H1 (cell line): Measurements from ENCODE around the gene PPY. TPM values are rescaled to one million over a fixed set of nuclear protein-coding genes. Genes with fewer than 3 reads are reported as not detected.

Experiments used
- CTCF ChIA-PET: fragments of 300-600 bp; sonication (Branson Sonifier 250); formaldehyde crosslinking; loops from one replicate; lab custom pipeline; 2021; ENCODE audit not compliant: partially characterized antibody; lab: Charles Lee
- POLR2A ChIA-PET: fragments of 300-600 bp; sonication (Branson Sonifier 250); formaldehyde crosslinking; loops from one replicate; lab custom pipeline; 2021; ENCODE audit warnings: inconsistent platforms; ENCODE audit not compliant: partially characterized antibody; lab: Charles Lee
- DNase-seq, 2 experiments: peaks; one replicate each; pipeline versions ENCODE4 v3.0.0 to v3.0.0-alpha.2; 2010 to 2022; ENCODE audit warnings: low spot score in 2 of 2, low read depth in 1 of 2, mixed read lengths in 1 of 2
- FAIRE-seq: peaks from 2 replicates; lab custom pipeline; 2011; peaks lifted over from hg19 to GRCh38; lab: Jason Lieb, UNC
- H2AFZ ChIP-seq: 2 replicates; pipeline ENCODE4 v1.8.1; 2012; ENCODE audit warnings: low read length, inconsistent platforms
- H2AK5ac ChIP-seq: 2 replicates; pipeline ENCODE4 v1.6.1; 2013; ENCODE audit warnings: low read depth, low read length
- H2BK120ac ChIP-seq: replicated peaks from 2 replicates; pipeline ENCODE3; 2013; ENCODE audit warnings: low read depth, low read length, inconsistent platforms
- H2BK12ac ChIP-seq: 2 replicates; pipeline ENCODE4 v1.6.1; 2013; ENCODE audit warnings: low read depth, low read length
- H2BK15ac ChIP-seq: 2 replicates; pipeline ENCODE4 v1.6.1; 2013; ENCODE audit warnings: low read length
- H2BK20ac ChIP-seq: 2 replicates; pipeline ENCODE4 v1.6.1; 2013; ENCODE audit warnings: low read length
- H2BK5ac ChIP-seq: 2 replicates; pipeline ENCODE4 v1.6.1; 2013; ENCODE audit warnings: low read depth, low read length
- H3K14ac ChIP-seq: 2 replicates; pipeline ENCODE4 v1.6.1; 2013; ENCODE audit warnings: inconsistent platforms; ENCODE audit not compliant: insufficient read length
- H3K18ac ChIP-seq: 2 replicates; pipeline ENCODE4 v1.6.1; 2013; ENCODE audit warnings: low read length; ENCODE audit errors: extremely low read depth
- H3K23ac ChIP-seq: 2 replicates; pipeline ENCODE4 v1.6.1; 2013; ENCODE audit warnings: inconsistent platforms; ENCODE audit not compliant: insufficient read length
- H3K23me2 ChIP-seq: 2 replicates; pipeline ENCODE4 v1.6.1; 2013; ENCODE audit warnings: low read depth, low read length
- H3K27ac ChIP-seq: 2 replicates; pipeline ENCODE4 v1.6.1; 2011; ENCODE audit warnings: low read depth, low read length, inconsistent platforms
- H3K27me3 ChIP-seq, 4 experiments: replicated peaks in 1 of 4; 1 replicate in 1 of 4; 2 replicates in 3 of 4; pipeline versions ENCODE4 v1.6.1 to v1.8.1; 2011 to 2013; ENCODE audit warnings: low read length in 3 of 4, mild to moderate bottlenecking in 3 of 4, inconsistent platforms in 2 of 4, mixed read lengths in 2 of 4, moderate library complexity in 1 of 4; ENCODE audit not compliant: control insufficient read depth in 3 of 4, insufficient read depth in 3 of 4; ENCODE audit errors: extremely low read depth in 1 of 4
- H3K36me3 ChIP-seq, 4 experiments: 2 replicates each; pipeline versions ENCODE4 v1.6.1 to v1.8.1; 2011 to 2013; ENCODE audit warnings: mild to moderate bottlenecking in 4 of 4, low read length in 3 of 4, moderate library complexity in 2 of 4, control low read depth in 1 of 4, inconsistent platforms in 1 of 4; ENCODE audit not compliant: insufficient read depth in 4 of 4, control insufficient read depth in 2 of 4
- H3K4ac ChIP-seq: replicated peaks from 2 replicates; pipeline ENCODE3; 2013; ENCODE audit warnings: low read length, low read depth, mixed read lengths, inconsistent platforms; ENCODE audit not compliant: insufficient read length
- H3K4me1 ChIP-seq, 4 experiments: replicated peaks in 1 of 4; 1 replicate in 1 of 4; 2 replicates in 3 of 4; pipeline versions ENCODE4 v1.6.1 to v1.8.1; 2011 to 2013; ENCODE audit warnings: low read length in 3 of 4, inconsistent platforms in 2 of 4, mixed read lengths in 1 of 4; ENCODE audit not compliant: insufficient read depth in 4 of 4, control insufficient read depth in 3 of 4
- H3K4me2 ChIP-seq, 2 experiments: 2 replicates each; pipeline versions ENCODE4 v1.6.1 to v1.8.1; 2011 to 2013; ENCODE audit warnings: low read depth in 2 of 2, low read length in 2 of 2, control low read depth in 1 of 2, inconsistent platforms in 1 of 2, mild to moderate bottlenecking in 1 of 2; ENCODE audit not compliant: insufficient read depth in 1 of 2
- H3K4me3 ChIP-seq, 4 experiments: fragments of 200-600, 300-600 bp in 1 of 4; sonication (generic), shearing (Covaris generic), sonication (Bioruptor Twin) in 1 of 4; 2 replicates each; pipeline versions ENCODE4 v1.5.1 to v1.8.1; 2011 to 2016; ENCODE audit warnings: low read length in 4 of 4, low read depth in 3 of 4, control low read depth in 2 of 4, inconsistent platforms in 2 of 4, mild to moderate bottlenecking in 2 of 4, mixed read lengths in 1 of 4, moderate library complexity in 1 of 4; ENCODE audit not compliant: insufficient read depth in 2 of 4; ENCODE audit errors: extremely low read depth in 1 of 4
- H3K56ac ChIP-seq: replicated peaks from 2 replicates; pipeline ENCODE3; 2013; ENCODE audit warnings: low read depth, mild to moderate bottlenecking, mixed read lengths, low read length, inconsistent platforms; ENCODE audit not compliant: insufficient read length
- H3K79me1 ChIP-seq: 2 replicates; pipeline ENCODE4 v1.6.1; 2013; ENCODE audit warnings: low read depth, low read length, control low read depth
- H3K79me2 ChIP-seq, 2 experiments: 2 replicates each; pipeline versions ENCODE4 v1.6.1 to v1.8.1; 2012 to 2013; ENCODE audit warnings: low read length in 2 of 2, mild to moderate bottlenecking in 2 of 2, inconsistent platforms in 1 of 2; ENCODE audit not compliant: insufficient read depth in 2 of 2, control insufficient read depth in 1 of 2
- H3K9ac ChIP-seq, 4 experiments: replicated peaks in 1 of 4; 1 replicate in 1 of 4; 2 replicates in 3 of 4; pipeline versions ENCODE4 v1.6.1 to v1.8.1; 2011 to 2013; ENCODE audit warnings: low read depth in 3 of 4, low read length in 3 of 4, control low read depth in 2 of 4, mild to moderate bottlenecking in 2 of 4, moderate library complexity in 2 of 4, inconsistent platforms in 1 of 4; ENCODE audit errors: extremely low read depth in 1 of 4
- H3K9me3 ChIP-seq, 2 experiments: 2 replicates each; pipeline versions ENCODE4 v1.6.1 to v1.8.1; 2012 to 2013; ENCODE audit warnings: mild to moderate bottlenecking in 2 of 2, moderate library complexity in 2 of 2, control low read depth in 1 of 2, inconsistent platforms in 1 of 2, low read depth in 1 of 2, low read length in 1 of 2, mixed read lengths in 1 of 2; ENCODE audit not compliant: insufficient read depth in 2 of 2
- H4K20me1 ChIP-seq, 2 experiments: replicated peaks in 1 of 2; 2 replicates each; pipeline versions ENCODE3 to v1.8.1; 2011 to 2013; ENCODE audit warnings: inconsistent platforms in 2 of 2, low read length in 2 of 2, mild to moderate bottlenecking in 1 of 2; ENCODE audit not compliant: insufficient read depth in 2 of 2, control insufficient read depth in 1 of 2
- H4K5ac ChIP-seq: 2 replicates; pipeline ENCODE4 v1.6.1; 2013; ENCODE audit warnings: low read length, low read depth, mixed read lengths, inconsistent platforms; ENCODE audit not compliant: insufficient read length
- H4K8ac ChIP-seq: 2 replicates; pipeline ENCODE4 v1.8.0; 2013; ENCODE audit warnings: mild to moderate bottlenecking, moderate library complexity, low read length, inconsistent platforms; ENCODE audit not compliant: insufficient read depth; ENCODE audit errors: extremely low read depth
- H4K91ac ChIP-seq: replicated peaks from 2 replicates; pipeline ENCODE3; 2013; ENCODE audit warnings: low read length, mixed read lengths, inconsistent platforms; ENCODE audit not compliant: insufficient read length
- NANOG ChIP-seq: IDR thresholded peaks from 2 replicates; pipeline ENCODE4 v1.6.1; 2011; ENCODE audit warnings: low read length, low read depth, mild to moderate bottlenecking, inconsistent platforms; ENCODE audit not compliant: insufficient read depth, poor library complexity, severe bottlenecking
- SRF ChIP-seq: IDR thresholded peaks from 2 replicates; pipeline ENCODE4 v1.6.1; 2011; ENCODE audit warnings: mild to moderate bottlenecking, low read depth, low read length, moderate library complexity
- WGBS, 2 experiments: shearing (Covaris generic) in 1 of 2; methylation state at CpG; one replicate each; pipeline versions ENCODE4 v1.1.6 to v1.1.7; 2013 to 2015; ENCODE audit warnings: low lambda C conversion rate in 2 of 2, mixed read lengths in 2 of 2, inconsistent platforms in 1 of 2, low coverage in 1 of 2, missing lambda C conversion rate in 1 of 2; ENCODE audit not compliant: insufficient replicate concordance in 2 of 2, insufficient coverage in 1 of 2, insufficient read length in 1 of 2; ENCODE audit errors: extremely low coverage in 1 of 2, missing lambda C conversion rate in 1 of 2; 5-methylcytosine and 5-hydroxymethylcytosine counted together
- polyA plus RNA-seq, 7 experiments: library from polyadenylated mRNA; depleted of rRNA in 3 of 7; stranded (reverse) in 5 of 7; unstranded in 2 of 7; fragments of >200 nt in 5 of 7; fragments of 200-250 nt in 2 of 7; gene quantifications; 1 replicate in 5 of 7; 2 replicates in 1 of 7; 4 replicates in 1 of 7; pipeline versions ENCODE4 v1.2.1 to v1.2.3, GENCODE V29; 2011 to 2013; ENCODE audit warnings: missing spikeins in 2 of 7, mixed read lengths in 2 of 7
- total RNA-seq: library from RNA; stranded (reverse); fragmentation: NEBNext Ultra II Directional; extraction: Animal tissue kit (Norgen Biotek cat#: 25700); gene quantifications from 2 replicates; pipeline ENCODE4 v1.2.1, GENCODE V29; 2021

The PPY gene
- total and polyA plus RNA-seq, 2 of the 8 experiments (the other 6 are each of a cell fraction or from before 2014, with no cell fraction given) = 0.26 TPM; not detected in 1

GRCh38 chr17:43962479-43962878 lies 20.2 kb upstream of the PPY start:
- CTCF ChIA-PET = interaction anchor here (1.2 to 4.5 kb wide), 6 partner anchors 9 to 22 kb away, joined by 3 to 26 read pairs (median 5); no protein-coding TSS in a partner anchor
- TF ChIP-seq SRF = no peak
- TF ChIP-seq NANOG = no peak

More at GRCh38 chr17:43962479-43962878, 20.2 kb upstream of the PPY start:
- no peak overlapping the region for H2AFZ ChIP-seq
- H3K18ac ChIP-seq = no peak overlapping the region
- 78% methylated on average over 7 of the region's 7 CpGs; no CpG with 5 or more reads in 1 of the 2 experiments for WGBS, 2 experiments
- no peak overlapping the region for H2BK12ac ChIP-seq
- H4K8ac ChIP-seq = no peak overlapping the region
- H3K23ac ChIP-seq = no peak overlapping the region
- H3K27me3 ChIP-seq = no peaks in the 10 kb centered on the region
- POLR2A ChIA-PET = no interaction called here
- H4K20me1 ChIP-seq = no peaks in the 10 kb centered on the region
- H3K79me1 ChIP-seq = no peaks in the 10 kb centered on the region
- no peak overlapping the region for H2BK15ac ChIP-seq
- no peak overlapping the region for H4K5ac ChIP-seq
- no peak overlapping the region for H3K14ac ChIP-seq
- H3K36me3 ChIP-seq = no peaks in the 10 kb centered on the region
- H3K23me2 ChIP-seq = 0 out of 2 replicates have a peak, but pooled peaks cover 2% of the 10 kb centered on the region
- H2AK5ac ChIP-seq = no peak overlapping the region
- no peak overlapping the region for H2BK20ac ChIP-seq
- FAIRE-seq = no peak
- H3K4me2 ChIP-seq = no peak overlapping the region
- no peaks in the 10 kb centered on the region for H3K4me1 ChIP-seq
- H3K4ac ChIP-seq = no peak overlapping the region
- no peak overlapping the region for H3K9ac ChIP-seq
- no peak for DNase-seq
- H3K56ac ChIP-seq = no peak overlapping the region
- no peak overlapping the region for H2BK5ac ChIP-seq
- no peaks in the 10 kb centered on the region for H3K9me3 ChIP-seq
- no peaks in the 10 kb centered on the region for H3K79me2 ChIP-seq
- H4K91ac ChIP-seq = no peak overlapping the region
- no peak overlapping the region for H3K27ac ChIP-seq
- no peak overlapping the region for H3K4me3 ChIP-seq
- H2BK120ac ChIP-seq = no peak overlapping the region
